GM12878 (cell line): Measurements from ENCODE around the gene RAPGEF4. TPM values are rescaled to one million over a fixed set of nuclear protein-coding genes. Genes with fewer than 3 reads are reported as not detected.
A peak's percentile ranks its signal among the peaks of the same experiment; 100 is the strongest.
"Not testable (repeated sequence)": the region's sequence is repeated elsewhere in the genome, so short reads cannot be mapped to it uniquely, and the experiment has no call there.

Experiments used
- ATAC-seq: fragments of 200-7000 bp; cut with Tn5 transposase; 3 replicates; pipeline ENCODE4 v1.9.1; 2020; ENCODE audit warnings: mild to moderate bottlenecking, moderate library complexity
- BruUV-seq: library from RNA; stranded (reverse); fragments of 400-500 nt; replicated peaks from 2 replicates; lab custom pipeline; 2021; lab: Mats Ljungman, UMichigan
- CTCF ChIA-PET: fragments of 300-600 bp; sonication (Branson Sonifier 250); formaldehyde crosslinking; extraction: SDS; loops from one replicate; lab custom pipeline; 2021; ENCODE audit warnings: inconsistent platforms; lab: Yijun Ruan, JAX
- POLR2A ChIA-PET: fragments of 350-600 bp; formaldehyde crosslinking; extraction: SDS; loops from one replicate; lab custom pipeline; 2021; ENCODE audit warnings: inconsistent platforms; lab: Charles Lee
- RAD21 ChIA-PET: fragments of 300-600 bp; sonication (Branson Sonifier 250); formaldehyde crosslinking; loops from one replicate; lab custom pipeline; 2023; ENCODE audit warnings: antibody characterized with exemption; ENCODE audit not compliant: unreplicated experiment; lab: Charles Lee
- SMC1A ChIA-PET: fragments of 300-600 bp; sonication (Branson Sonifier 250); formaldehyde crosslinking; loops from one replicate; lab custom pipeline; 2023; ENCODE audit not compliant: unreplicated experiment, uncharacterized antibody; lab: Charles Lee
- DNase-seq: peaks from one replicate; pipeline ENCODE4 v3.0.0-alpha.2; 2011; ENCODE audit warnings: low read depth, low spot score
- FAIRE-seq: peaks from 3 replicates; lab custom pipeline; 2011; peaks lifted over from hg19 to GRCh38; lab: Jason Lieb, UNC
- H2AFZ ChIP-seq: 2 replicates; pipeline ENCODE4 v1.6.0; 2011; ENCODE audit warnings: low read depth, low read length, control low read depth; ENCODE audit not compliant: control insufficient read depth
- H3K27ac ChIP-seq: 2 replicates; pipeline ENCODE4 v1.5.1; 2011; ENCODE audit warnings: control low read depth; ENCODE audit not compliant: control insufficient read depth, insufficient read depth
- H3K27me3 ChIP-seq, 2 experiments: replicated peaks in 1 of 2; 2 replicates each; pipeline versions ENCODE4 v1.6.0 to v1.6.1; 2011; ENCODE audit warnings: low read length in 1 of 2; ENCODE audit not compliant: control insufficient read depth in 2 of 2, insufficient read depth in 2 of 2
- H3K36me3 ChIP-seq, 2 experiments: 2 replicates each; pipeline ENCODE4 v1.5.1; 2011; ENCODE audit warnings: low read length in 1 of 2; ENCODE audit not compliant: control insufficient read depth in 2 of 2, insufficient read depth in 2 of 2
- H3K4me1 ChIP-seq: 2 replicates; pipeline ENCODE4 v1.6.1; 2011; ENCODE audit warnings: mild to moderate bottlenecking, low read length, moderate library complexity, mixed read lengths; ENCODE audit not compliant: control insufficient read depth, insufficient read depth
- H3K4me2 ChIP-seq: 2 replicates; pipeline ENCODE4 v1.6.0; 2011; ENCODE audit warnings: control low read depth; ENCODE audit not compliant: control insufficient read depth, insufficient read depth
- H3K4me3 ChIP-seq: fragments of 200-600 bp; sonication (generic); 2 replicates; pipeline ENCODE4 v1.5.1; 2016
- H3K79me2 ChIP-seq: 2 replicates; pipeline ENCODE4 v1.6.0; 2011; ENCODE audit warnings: low read length; ENCODE audit not compliant: control insufficient read depth, insufficient read depth
- H3K9ac ChIP-seq: 2 replicates; pipeline ENCODE4 v1.8.0; 2011; ENCODE audit warnings: low read length, control low read depth, mixed read lengths; ENCODE audit not compliant: control insufficient read depth, insufficient read depth
- H3K9me3 ChIP-seq: replicated peaks from 3 replicates; pipeline ENCODE4 v1.5.1; 2011; ENCODE audit warnings: mild to moderate bottlenecking, low read length; ENCODE audit not compliant: control insufficient read depth, insufficient read depth
- H4K20me1 ChIP-seq: 2 replicates; pipeline ENCODE4 v1.6.0; 2011; ENCODE audit not compliant: control insufficient read depth, insufficient read depth
- CHD2 ChIP-seq: IDR thresholded peaks from 2 replicates; pipeline ENCODE4 v1.6.1; 2011; ENCODE audit warnings: low read depth, low read length, improper control_type of control experiment, borderline replicate concordance
- E4F1 ChIP-seq: fragments of 450-650 bp; IDR thresholded peaks from 2 replicates; pipeline ENCODE4 v1.6.1; 2018; ENCODE audit warnings: borderline replicate concordance, mild to moderate bottlenecking; ENCODE audit not compliant: partially characterized antibody
- HDAC6 ChIP-seq: fragments of 200-600 bp; sonication (generic); IDR thresholded peaks from one replicate; pipeline ENCODE4 v1.8.0; 2017; ENCODE audit warnings: antibody characterized with exemption; ENCODE audit not compliant: unreplicated experiment
- NFYB ChIP-seq: IDR thresholded peaks from 2 replicates; pipeline ENCODE4 v1.6.1; 2011; ENCODE audit warnings: low read depth, mild to moderate bottlenecking, low read length, improper control_type of control experiment, moderate library complexity; ENCODE audit not compliant: insufficient read depth
- SREBF2 ChIP-seq: IDR thresholded peaks from 2 replicates; pipeline ENCODE4 v1.6.1; 2012; ENCODE audit warnings: mild to moderate bottlenecking, low read length
- SRF ChIP-seq, 2 experiments: IDR thresholded peaks; 2 replicates each; pipeline ENCODE4 v1.6.1; 2011; ENCODE audit warnings: low read depth in 2 of 2, low read length in 2 of 2, mild to moderate bottlenecking in 1 of 2, moderate library complexity in 1 of 2
- YBX1 ChIP-seq: fragments of 450-650 bp; IDR thresholded peaks from 2 replicates; pipeline ENCODE4 v1.6.1; 2016; ENCODE audit warnings: antibody characterized with exemption
- WGBS: methylation state at CpG from one replicate; pipeline ENCODE4 v1.1.6; 2016; ENCODE audit warnings: low lambda C conversion rate; ENCODE audit not compliant: insufficient replicate concordance, insufficient coverage; ENCODE audit errors: missing lambda C conversion rate; 5-methylcytosine and 5-hydroxymethylcytosine counted together
- in situ Hi-C: fragments of 300-500 bp; cut with MboI; formaldehyde crosslinking; loops from 9 replicates; pipeline ENCODE4 v1.14.3; 2018; ENCODE audit warnings: mixed read lengths
- intact Hi-C: fragments of 100-400 bp; cut with micrococcal nuclease; formaldehyde crosslinking; loops from one replicate; pipeline ENCODE4 v1.14.2; 2022; ENCODE audit not compliant: unreplicated experiment
- polyA plus RNA-seq, 11 experiments: library from polyadenylated mRNA; depleted of rRNA in 4 of 11; unstranded in 6 of 11; stranded (reverse) in 5 of 11; fragments of >200 nt; fragmentation: Nextera tagmentation in 4 of 11; fragmentation: Illumina TruSeq in 1 of 11; extraction: Ambion mirVana in 4 of 11; extraction: Trizol in 1 of 11; gene quantifications; 1 replicate in 1 of 11; 2 replicates in 10 of 11; pipeline versions ENCODE4 v1.2.1 to v1.2.3, GENCODE V29; 2011 to 2016; ENCODE audit warnings: inconsistent platforms in 2 of 11, missing spikeins in 2 of 11, low read depth in 1 of 11
- total RNA-seq, 4 experiments: library from RNA; depleted of rRNA in 3 of 4; stranded (reverse); fragments of >200 nt in 3 of 4; fragmentation: Illumina TruSeq in 1 of 4; extraction: Trizol in 1 of 4; gene quantifications; 2 replicates each; pipeline versions ENCODE4 v1.2.1 to v1.2.3, GENCODE V29; 2013 to 2021

Gene RAPGEF4
- total and polyA plus RNA-seq, 10 of the 15 experiments (the other 5 are each of a cell fraction or from before 2014, with no cell fraction given), result 0.18 TPM; not detected in 8

GRCh38 chr2:173093617-173094016, 358.0 kb downstream of the RAPGEF4 start:
- H3K79me2 ChIP-seq, RAD21 ChIA-PET, FAIRE-seq, intact Hi-C loops, BruUV-seq, H3K36me3 ChIP-seq, ATAC-seq, SMC1A ChIA-PET, H3K27me3 ChIP-seq, H3K4me1 ChIP-seq, in situ Hi-C loops, H3K9ac ChIP-seq, H3K9me3 ChIP-seq, DNase-seq, H3K4me2 ChIP-seq, H3K27ac ChIP-seq, POLR2A ChIA-PET, H2AFZ ChIP-seq, CTCF ChIA-PET, H3K4me3 ChIP-seq, H4K20me1 ChIP-seq: not testable (repeated sequence)
- 100% methylated on average over 2 of the region's 2 CpGs for whole genome bisulfite sequencing

- POLR2A ChIA-PET, result no interaction called here
- Histone ChIP-seq H4K20me1 (no peaks in the 10 kb centered on the region), H3K4me3 (no peak overlapping the region), H3K36me3 (peaks cover 0 to 4% of the 10 kb centered on the region in 2 experiments; a peak in 1 of 4 replicates), H3K4me1 (no peaks in the 10 kb centered on the region), H3K9ac (no peak overlapping the region), H2AFZ (no peak overlapping the region), H3K79me2 (no peaks in the 10 kb centered on the region), H3K4me2 (no peak overlapping the region), H3K27me3 (no peaks in the 10 kb centered on the region), H3K27ac (no peak overlapping the region), H3K9me3 (no peaks in the 10 kb centered on the region)
- WGBS, result 100% methylated on average over 1 of the region's 1 CpG
- no TSS peak for BruUV-seq
- intact Hi-C loops (no loop called here), in situ Hi-C loops (no loop called here)
- RAD21 ChIA-PET, result no interaction called here
- FAIRE-seq (peak; percentile 78), ATAC-seq (no peak), DNase-seq (no peak)
- SMC1A ChIA-PET, result no interaction called here
- CTCF ChIA-PET, result no interaction called here
- no peak for TF ChIP-seq YBX1
- no peak for TF ChIP-seq SRF (IDR thresholded peaks at IDR 0.05; ENCODE audit: low read depth in 2 of 2, low read length in 2 of 2)
- TF ChIP-seq NFYB, result no peak
- no peak for TF ChIP-seq CHD2
- TF ChIP-seq SREBF2, result no peak
- no peak for TF ChIP-seq HDAC6
- no peak for TF ChIP-seq E4F1
These were observed 359.1 kb downstream of the RAPGEF4 start for GRCh38 chr2:173094731-173095130.
